ENCODE measurements around the gene PDAP1. TPM values are rescaled to one million over a fixed set of nuclear protein-coding genes. Genes with fewer than 3 reads are reported as not detected.

Gene PDAP1
- total and polyA plus RNA-seq, 2 experiments from 2014 or later, result 81.0 to 181 TPM

DNA sequence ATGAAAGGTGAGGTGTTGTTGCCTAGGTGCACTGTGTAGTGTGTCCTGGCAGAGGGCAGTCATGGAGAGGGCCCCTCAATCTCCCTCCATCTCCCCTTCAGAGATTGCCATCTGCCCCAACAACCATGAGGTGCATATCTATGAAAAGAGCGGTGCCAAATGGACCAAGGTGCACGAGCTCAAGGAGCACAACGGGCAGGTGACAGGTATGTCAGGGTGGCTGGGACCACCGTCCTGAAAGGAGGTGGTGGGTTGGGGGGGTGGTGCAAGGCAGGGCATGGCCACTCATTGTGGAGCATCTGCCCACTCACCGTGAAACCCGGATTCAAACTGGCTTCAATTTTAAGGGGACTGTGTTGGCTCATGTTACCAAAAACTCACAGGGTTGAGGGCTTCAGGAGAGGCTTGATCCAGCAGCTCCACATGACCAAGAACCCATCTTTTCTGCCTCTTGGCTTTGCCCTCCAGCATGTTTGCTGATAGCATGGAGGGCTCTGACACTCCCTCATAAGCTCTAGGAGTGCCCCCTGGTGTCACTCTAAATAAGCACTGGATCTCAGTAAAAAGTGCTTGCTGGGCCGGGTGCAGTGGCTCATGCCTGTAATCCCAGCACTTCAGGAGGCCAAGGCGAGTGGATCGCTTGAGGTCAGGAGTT lies 21.7 kb downstream of the PDAP1 start:
- Histone ChIP-seq H3K4me3 (no peak overlapping the region), H3K27me3 (no peaks in the 10 kb centered on the region), H3K36me3 (no peaks in the 10 kb centered on the region), H3K4me1 (ENCODE audit: low read depth) (no peaks in the 10 kb centered on the region), H3K9me3 (ENCODE audit: low read depth) (no peaks in the 10 kb centered on the region), H3K27ac (no peak overlapping the region)
- TF ChIP-seq CTCF (IDR thresholded peaks at IDR 0.05; ENCODE audit: low read depth, low read length), result peak; percentile 22
- DNase-seq (ENCODE audit: low read depth in 1 of 2, low spot score in 1 of 2), result peak in 1 of 2 donors; percentile 59

DNA sequence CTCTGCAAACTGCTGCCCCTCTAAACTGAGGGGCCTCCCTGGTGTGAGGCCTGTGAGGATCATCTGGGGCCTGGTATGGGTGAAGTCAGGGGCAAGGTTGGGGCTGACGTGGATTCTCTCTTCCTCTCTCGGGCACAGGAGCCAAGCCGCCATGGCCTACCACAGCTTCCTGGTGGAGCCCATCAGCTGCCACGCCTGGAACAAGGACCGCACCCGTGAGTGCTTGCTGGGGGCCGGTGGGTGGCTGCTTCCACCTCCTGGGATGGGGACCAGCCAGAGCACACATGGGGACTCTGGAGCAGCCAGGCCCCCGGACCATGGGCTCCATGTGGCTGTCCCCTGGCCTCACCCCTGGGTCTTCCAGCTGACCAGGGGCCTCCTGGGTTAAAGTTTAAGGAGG lies 22.8 kb downstream of the PDAP1 start:
- no peak for TF ChIP-seq CTCF (IDR thresholded peaks at IDR 0.05; ENCODE audit: low read depth, low read length)
- Histone ChIP-seq H3K4me1 (ENCODE audit: low read depth) (no peaks in the 10 kb centered on the region), H3K9me3 (ENCODE audit: low read depth) (no peaks in the 10 kb centered on the region), H3K27ac (no peak overlapping the region), H3K27me3 (no peaks in the 10 kb centered on the region), H3K4me3 (no peak overlapping the region), H3K36me3 (no peaks in the 10 kb centered on the region)
- no peak for DNase-seq (ENCODE audit: low read depth in 1 of 2, low spot score in 1 of 2)

GRCh38 chr7:99384523-99384922 lies 23.9 kb downstream of the PDAP1 start:
- H3K27ac ChIP-seq, result no peak overlapping the region
- DNase-seq (ENCODE audit: low read depth in 1 of 2, low spot score in 1 of 2), result no peak
- TF ChIP-seq CTCF (IDR thresholded peaks at IDR 0.05; ENCODE audit: low read depth, low read length), result no peak
- no peak overlapping the region for H3K4me3 ChIP-seq
- no peaks in the 10 kb centered on the region for H3K36me3 ChIP-seq
- no peaks in the 10 kb centered on the region for H3K9me3 ChIP-seq (ENCODE audit: low read depth)
- no peaks in the 10 kb centered on the region for H3K4me1 ChIP-seq (ENCODE audit: low read depth)
- H3K27me3 ChIP-seq, result no peaks in the 10 kb centered on the region

DNA sequence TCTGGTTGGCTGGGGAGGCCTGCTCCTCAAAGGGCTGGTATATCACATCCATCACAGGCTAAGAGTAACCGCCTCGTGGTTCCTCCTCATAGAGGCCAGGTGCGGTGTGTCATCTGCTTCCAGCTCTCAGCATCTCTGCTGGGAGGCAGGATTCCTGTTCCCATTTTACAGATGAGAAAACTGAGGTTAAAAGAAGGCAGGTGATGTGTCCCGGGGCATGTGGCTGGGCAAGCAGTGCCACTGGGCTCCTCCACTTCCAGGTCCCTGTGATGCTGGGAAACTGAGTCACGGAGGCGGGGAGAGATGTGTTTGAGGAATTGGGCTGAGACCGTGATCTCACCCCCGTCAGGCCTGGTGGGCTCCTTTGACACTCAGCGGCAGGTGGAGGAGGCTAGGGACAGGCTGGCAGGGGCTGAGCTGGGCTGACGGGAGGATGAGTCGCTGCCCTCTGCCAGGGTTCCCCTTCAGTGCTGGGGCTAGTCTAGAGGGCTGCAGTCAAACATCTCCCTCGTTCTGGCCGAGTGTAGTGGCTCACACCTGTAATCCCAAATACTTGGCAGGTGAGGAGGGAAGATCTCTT lies 24.5 kb downstream of the PDAP1 start:
- no peaks in the 10 kb centered on the region for H3K9me3 ChIP-seq (ENCODE audit: low read depth)
- no peaks in the 10 kb centered on the region for H3K27me3 ChIP-seq
- no peaks in the 10 kb centered on the region for H3K36me3 ChIP-seq
- no peak for TF ChIP-seq CTCF (IDR thresholded peaks at IDR 0.05; ENCODE audit: low read depth, low read length)
- H3K4me3 ChIP-seq, result no peak overlapping the region
- no peak overlapping the region for H3K27ac ChIP-seq
- no peak for DNase-seq (ENCODE audit: low read depth in 1 of 2, low spot score in 1 of 2)
- no peaks in the 10 kb centered on the region for H3K4me1 ChIP-seq (ENCODE audit: low read depth)

DNA sequence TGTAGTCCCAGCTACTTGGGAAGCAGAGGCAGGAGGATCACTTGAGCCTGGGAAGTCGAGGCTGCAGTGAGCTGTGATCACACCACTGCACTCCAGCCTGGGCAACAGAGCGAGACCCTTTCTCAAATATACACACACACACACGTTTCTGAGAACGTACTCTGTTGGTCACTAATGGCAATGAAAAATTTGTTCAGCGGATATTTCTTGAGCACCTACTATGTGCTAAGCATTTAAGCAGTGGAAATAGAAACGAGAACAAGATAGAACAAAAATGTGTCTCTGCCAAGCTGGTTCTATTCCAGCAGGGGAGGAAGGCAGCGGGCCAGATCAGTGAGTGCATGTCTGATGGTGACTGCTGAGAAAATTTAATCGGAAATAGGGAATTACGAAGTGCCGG lies 25.2 kb downstream of the PDAP1 start:
- TF ChIP-seq CTCF (IDR thresholded peaks at IDR 0.05; ENCODE audit: low read depth, low read length), result no peak
- no peak overlapping the region for H3K27ac ChIP-seq
- H3K4me1 ChIP-seq (ENCODE audit: low read depth), result no peaks in the 10 kb centered on the region
- H3K27me3 ChIP-seq, result no peaks in the 10 kb centered on the region
- H3K36me3 ChIP-seq, result no peaks in the 10 kb centered on the region
- DNase-seq (ENCODE audit: low read depth in 1 of 2, low spot score in 1 of 2), result no peak
- H3K9me3 ChIP-seq (ENCODE audit: low read depth), result no peaks in the 10 kb centered on the region
- no peak overlapping the region for H3K4me3 ChIP-seq
